NCI-H2107 treated with DMSO at 0.1 percent for 48 hours (cell line): ENCODE data around the gene APBA2.
"Not testable (repeated sequence)": the region's sequence is repeated elsewhere in the genome, so short reads cannot be mapped to it uniquely, and the experiment has no call there.

Experiments used
- DNase-seq: peaks from one replicate; lab custom pipeline; 2025; ENCODE audit not compliant: unreplicated experiment; lab: John Stamatoyannopoulos, UW

Gene APBA2

DNA sequence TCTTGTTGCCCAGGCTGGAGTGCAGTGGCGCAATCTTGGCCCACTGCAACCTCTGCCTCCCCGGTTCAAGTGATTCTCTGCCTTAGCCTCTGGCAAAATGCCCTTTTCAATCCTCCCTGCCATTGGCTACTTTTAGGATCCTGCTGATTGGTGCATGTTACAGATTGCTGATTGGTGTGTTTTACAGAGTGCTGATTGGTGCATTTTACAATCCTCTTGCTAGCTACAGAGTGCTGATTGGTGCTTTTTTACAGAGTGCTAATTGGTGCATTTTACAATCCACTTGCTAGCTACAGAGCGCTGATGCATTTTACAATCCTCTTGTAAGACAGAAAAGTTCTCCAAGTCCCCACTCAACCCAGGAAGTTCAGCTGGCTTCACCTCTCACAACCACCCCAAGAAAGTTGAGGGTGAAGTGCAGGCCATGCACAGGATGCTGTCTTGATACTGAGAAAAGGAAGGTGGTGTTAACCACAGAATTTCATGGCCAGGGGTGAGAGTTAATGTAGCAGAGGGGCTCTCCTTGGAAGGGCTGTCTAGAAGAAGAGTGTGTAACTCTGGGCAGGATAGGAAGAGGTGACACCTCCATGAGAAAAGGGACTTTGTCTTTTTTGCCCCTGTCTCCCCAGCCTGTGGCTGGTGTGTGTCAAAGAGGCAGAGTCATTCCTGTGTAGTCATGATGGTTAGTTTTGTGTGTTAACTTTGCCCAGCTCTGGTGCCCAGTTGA is 145.9 kb downstream of the APBA2 start:
- DNase-seq, result no peak

GRCh38 chr15:29032229-29032625 is 146.5 kb downstream of the APBA2 start:
- DNase-seq, result no peak

DNA sequence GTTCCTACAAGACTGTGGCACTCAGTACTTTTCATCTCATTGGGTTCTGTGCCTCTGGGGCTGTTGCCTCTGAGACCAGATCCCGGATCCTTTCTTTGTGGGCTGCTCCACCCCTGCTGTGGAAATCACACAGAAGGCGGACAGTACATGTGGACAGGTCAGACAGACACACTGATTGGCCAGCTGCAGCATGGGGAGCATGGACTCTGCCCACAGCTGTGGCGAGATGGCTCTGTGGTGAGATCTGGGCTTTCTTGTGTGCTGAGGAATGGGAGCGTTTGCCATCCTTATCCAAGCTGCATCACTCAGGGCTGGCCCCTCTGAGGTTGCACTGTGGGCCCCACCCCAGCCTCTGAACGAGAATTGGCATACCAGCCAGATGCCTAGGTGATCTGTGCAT is 147.0 kb downstream of the APBA2 start:
- no peak for DNase-seq

DNA sequence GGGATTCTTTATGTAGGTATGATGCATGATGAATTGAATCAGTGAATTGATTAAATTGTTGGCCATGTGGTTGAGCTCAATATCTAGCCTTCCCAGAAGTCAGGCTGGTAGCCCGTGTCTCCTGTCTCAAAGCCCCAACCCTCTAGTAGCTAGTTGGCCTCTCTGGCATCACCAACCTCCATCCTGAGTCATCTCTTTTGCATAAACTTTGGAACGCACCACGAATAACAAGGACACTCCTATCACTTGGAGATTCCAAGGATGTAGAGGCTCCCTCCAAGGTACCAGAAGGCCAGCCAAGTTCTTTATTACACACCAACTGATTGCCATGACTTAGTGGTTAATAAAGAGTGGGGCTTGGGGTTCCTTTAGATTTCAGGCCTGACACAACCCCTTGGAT is 148.4 kb downstream of the APBA2 start:
- no peak for DNase-seq

DNA sequence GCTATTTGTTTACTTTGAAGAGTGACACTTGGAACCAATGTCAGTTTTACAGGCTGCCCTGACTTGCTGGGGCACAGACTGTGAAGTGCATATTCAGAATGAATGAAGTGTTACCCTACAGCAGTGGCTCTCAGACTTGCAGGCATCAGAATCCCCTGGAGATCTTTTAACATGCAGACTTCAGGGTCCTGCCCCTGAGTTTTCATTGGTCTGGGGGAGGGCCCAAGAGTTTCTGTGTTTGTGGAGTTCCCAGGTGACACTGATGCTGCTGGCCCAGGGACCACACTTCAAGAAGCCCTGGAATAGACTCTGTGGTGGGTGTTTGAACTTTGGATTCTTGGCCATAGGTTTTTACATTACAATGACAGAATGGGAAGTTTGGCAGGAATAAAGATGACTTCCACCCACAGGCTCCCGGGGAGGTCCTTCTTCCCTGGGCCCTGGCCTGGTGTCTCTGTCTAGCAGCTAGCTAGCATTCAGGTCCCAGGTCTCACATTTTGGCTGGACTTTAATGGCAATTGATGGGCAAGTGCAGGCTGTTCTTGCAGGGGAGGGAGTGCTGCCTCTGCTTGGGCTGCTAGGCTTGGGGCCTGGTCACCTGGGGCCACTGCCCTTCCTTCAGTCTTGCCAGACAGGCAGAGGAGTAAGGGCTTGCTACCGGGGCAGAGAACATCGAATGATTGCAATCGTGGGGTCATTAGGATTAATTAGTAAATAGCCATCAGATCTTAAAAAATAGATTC is 149.0 kb downstream of the APBA2 start:
- DNase-seq, result no peak

- DNase-seq, result no peak
These were observed 149.8 kb downstream of the APBA2 start for GRCh38 chr15:29035336-29036285.

GRCh38 chr15:29037997-29038705 is 152.4 kb downstream of the APBA2 start:
- DNase-seq, result no peak

DNA sequence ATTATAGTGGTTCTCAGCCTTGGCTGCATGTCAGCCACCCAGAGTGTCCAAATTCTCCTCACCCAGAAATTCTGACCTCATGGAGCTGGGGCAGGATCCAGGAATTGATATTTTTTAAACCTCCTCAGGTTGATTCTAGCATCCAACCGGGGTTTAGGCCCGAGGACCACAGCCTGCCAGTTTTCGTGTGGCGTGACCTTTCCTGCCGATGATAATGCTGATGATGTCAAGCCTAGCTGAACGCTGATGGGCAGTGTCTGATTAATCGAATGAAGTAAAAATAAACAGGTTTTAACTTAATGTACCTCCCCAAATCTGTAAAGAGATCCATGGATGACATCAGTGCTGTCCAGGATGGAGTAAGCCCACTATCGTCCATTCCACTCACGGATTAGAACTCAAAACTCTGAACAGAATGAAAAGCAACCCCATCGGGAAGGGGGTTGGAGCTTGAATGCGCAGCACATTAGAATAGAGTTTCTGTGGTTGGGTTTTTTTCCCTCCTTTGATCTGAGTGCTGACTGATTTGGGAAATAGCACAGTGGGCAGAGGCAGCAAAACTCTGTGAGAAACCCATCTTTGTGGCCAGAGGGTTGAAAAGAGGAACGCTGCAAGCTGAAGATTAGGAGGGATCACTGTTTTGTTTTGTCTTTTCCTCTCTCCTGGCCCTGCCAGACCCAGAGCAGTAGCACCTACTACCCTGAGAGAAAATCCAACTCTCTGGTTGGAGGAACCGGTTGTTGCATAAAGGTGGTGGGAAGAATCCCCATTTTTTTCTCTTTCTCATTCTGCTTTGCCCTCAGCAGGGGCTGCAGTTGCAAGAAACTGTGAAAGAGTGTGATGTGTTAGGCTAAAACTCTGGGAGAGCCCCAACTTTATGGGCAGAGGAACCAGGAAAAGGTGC is 153.9 kb downstream of the APBA2 start:
- no peak for DNase-seq

GRCh38 chr15:29040370-29040751 is 154.6 kb downstream of the APBA2 start:
- no peak for DNase-seq

GRCh38 chr15:29043736-29044502 is 158.1 kb downstream of the APBA2 start:
- no peak for DNase-seq

DNA sequence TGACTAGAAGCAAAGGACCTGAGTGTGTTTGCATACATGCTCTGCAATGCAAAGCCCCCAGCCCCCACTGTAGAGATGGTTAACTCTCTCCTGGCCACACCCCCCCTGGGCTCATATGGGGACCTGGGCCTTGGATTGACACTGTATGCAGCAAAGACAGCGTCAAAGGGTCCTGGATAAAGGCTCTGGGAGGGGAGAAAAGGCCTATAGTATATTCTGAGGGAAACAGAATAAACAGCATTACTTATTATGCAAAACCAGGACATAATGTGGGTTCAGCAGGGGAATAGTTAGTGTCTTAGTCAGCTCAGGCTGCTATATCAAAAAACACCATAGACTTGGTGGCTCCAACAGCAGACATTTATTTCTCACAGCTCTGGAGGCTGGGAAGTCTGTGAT is 158.7 kb downstream of the APBA2 start:
- DNase-seq, result no peak

- DNase-seq, result not testable (repeated sequence)
These were observed 159.4 kb downstream of the APBA2 start for GRCh38 chr15:29045161-29045560.

- no peak for DNase-seq
These were observed 159.9 kb downstream of the APBA2 start for GRCh38 chr15:29045717-29046116.

DNA sequence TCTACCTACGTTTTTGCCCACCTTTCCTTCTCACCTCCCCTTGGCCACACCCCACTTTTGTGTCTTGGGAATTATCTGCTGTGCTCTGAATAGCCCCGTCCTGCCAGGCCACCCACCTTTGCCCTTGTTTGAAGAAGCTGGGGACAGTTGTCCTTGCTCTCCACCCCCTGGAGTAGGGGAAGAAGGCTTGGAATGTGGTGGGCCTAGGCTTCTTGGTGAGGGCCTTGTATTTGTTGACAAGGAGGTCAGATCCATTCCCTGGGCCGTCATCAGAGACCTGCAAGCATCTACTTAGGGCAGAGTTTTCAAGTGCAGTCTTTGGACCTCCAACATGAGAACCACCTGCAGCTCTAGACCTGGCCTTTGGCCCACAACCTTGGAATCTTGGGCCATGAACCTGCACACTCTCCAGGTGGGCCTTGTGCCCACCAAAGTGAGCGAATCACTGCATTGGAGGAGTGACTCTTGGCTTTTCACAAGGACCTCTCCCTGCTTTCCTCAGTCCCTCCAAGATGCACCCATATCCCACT is 160.6 kb downstream of the APBA2 start:
- no peak for DNase-seq

DNA sequence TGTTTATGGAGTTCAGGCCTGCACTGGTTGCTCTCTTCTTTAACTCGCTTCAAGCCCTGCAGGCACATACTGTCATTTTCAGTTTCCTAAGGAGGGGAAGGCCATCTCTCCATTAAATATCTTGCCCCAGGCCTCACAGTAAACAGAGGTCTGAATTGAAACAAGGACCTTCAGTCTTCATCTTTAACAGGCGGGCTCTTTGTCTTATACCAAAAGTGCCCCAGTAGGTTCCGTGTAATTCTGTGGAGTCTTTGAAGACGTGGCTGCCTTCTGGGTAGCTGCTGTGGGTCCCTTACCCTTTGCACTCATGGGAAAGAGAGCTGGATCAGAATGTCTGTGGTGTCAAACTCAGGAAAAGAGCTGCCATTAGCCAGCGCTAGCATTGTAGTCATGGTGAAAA is 161.2 kb downstream of the APBA2 start:
- no peak for DNase-seq

- no peak for DNase-seq
These were observed 162.2 kb downstream of the APBA2 start for GRCh38 chr15:29048011-29048410.

DNA sequence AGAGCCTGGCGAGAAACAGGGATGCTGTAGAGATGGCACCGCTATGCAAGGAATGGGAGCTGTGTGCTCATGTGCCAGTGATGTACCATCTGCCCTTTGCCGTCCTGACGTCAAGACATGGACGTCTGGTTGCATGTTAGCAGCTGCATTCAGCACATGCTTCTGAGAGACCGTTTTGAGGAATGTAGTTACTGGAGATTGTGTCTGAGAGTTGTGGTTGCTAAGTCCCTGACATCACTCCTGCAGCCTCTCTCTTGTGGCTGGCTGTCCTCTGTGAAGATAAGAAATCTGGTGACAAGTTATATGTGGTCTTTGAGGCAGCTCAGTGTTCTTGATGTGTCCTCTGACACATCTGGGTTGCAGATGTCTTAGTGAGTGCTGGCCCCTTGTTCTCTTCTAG is 165.1 kb downstream of the APBA2 start:
- DNase-seq, result no peak

- no peak for DNase-seq
These were observed 165.6 kb downstream of the APBA2 start for GRCh38 chr15:29051422-29051821.

GRCh38 chr15:29053006-29053405 is 167.2 kb downstream of the APBA2 start:
- no peak for DNase-seq
